DOHH2 (cell line): ENCODE data around the gene ACSF3.

ENCODE experiments used
- CTCF ChIP-seq: fragments of 200-600 bp; sonication (generic); IDR thresholded peaks from one replicate; pipeline ENCODE4 v1.5.1; 2014; ENCODE audit warnings: antibody characterized with exemption, mild to moderate bottlenecking, low read depth, low read length; ENCODE audit not compliant: poor library complexity, severe bottlenecking
- EZH2phosphoT487 ChIP-seq: fragments of 200-600 bp; sonication (generic); IDR thresholded peaks from 2 replicates; pipeline ENCODE4 v1.6.1; 2017; ENCODE audit warnings: borderline replicate concordance, mild to moderate bottlenecking, antibody characterized with exemption, low read length, moderate library complexity, mixed read lengths

- TF ChIP-seq CTCF (no peak), EZH2phosphoT487 (no peak)
These were observed 40.6 kb downstream of the ACSF3 start for GRCh38 chr16:89134269-89134668.
